ENCODE results near the gene SEMA5B.

GRCh38 chr3:122911901-122912300 is 115.7 kb downstream of the SEMA5B start:
- TF ChIP-seq, protein P1, sequence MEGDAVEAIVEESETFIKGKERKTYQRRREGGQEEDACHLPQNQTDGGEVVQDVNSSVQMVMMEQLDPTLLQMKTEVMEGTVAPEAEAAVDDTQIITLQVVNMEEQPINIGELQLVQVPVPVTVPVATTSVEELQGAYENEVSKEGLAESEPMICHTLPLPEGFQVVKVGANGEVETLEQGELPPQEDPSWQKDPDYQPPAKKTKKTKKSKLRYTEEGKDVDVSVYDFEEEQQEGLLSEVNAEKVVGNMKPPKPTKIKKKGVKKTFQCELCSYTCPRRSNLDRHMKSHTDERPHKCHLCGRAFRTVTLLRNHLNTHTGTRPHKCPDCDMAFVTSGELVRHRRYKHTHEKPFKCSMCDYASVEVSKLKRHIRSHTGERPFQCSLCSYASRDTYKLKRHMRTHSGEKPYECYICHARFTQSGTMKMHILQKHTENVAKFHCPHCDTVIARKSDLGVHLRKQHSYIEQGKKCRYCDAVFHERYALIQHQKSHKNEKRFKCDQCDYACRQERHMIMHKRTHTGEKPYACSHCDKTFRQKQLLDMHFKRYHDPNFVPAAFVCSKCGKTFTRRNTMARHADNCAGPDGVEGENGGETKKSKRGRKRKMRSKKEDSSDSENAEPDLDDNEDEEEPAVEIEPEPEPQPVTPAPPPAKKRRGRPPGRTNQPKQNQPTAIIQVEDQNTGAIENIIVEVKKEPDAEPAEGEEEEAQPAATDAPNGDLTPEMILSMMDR (IDR thresholded peaks at IDR 0.05; ENCODE audit: insufficient read depth, low read depth, low read length) = no peak
- TF ChIP-seq EZH2 (IDR thresholded peaks at IDR 0.05; ENCODE audit: insufficient read depth, low read length) = no peak
